HUES48 (cell line): ENCODE data around the gene TEAD1.
A peak's percentile ranks its signal among the peaks of the same experiment; 100 is the strongest.

Source experiments
- H3K27ac ChIP-seq: one replicate; pipeline ENCODE4 v1.7.0; 2013; ENCODE audit warnings: low read depth, low read length, inconsistent platforms
- H3K27me3 ChIP-seq: 2 replicates; pipeline ENCODE4 v1.6.1; 2013; ENCODE audit warnings: mild to moderate bottlenecking, low read length; ENCODE audit not compliant: control insufficient read depth, insufficient read depth
- H3K36me3 ChIP-seq: 2 replicates; pipeline ENCODE4 v1.6.1; 2013; ENCODE audit warnings: low read length; ENCODE audit not compliant: control insufficient read depth, insufficient read depth
- H3K4me1 ChIP-seq: 2 replicates; pipeline ENCODE4 v1.6.1; 2013; ENCODE audit warnings: mild to moderate bottlenecking, low read length; ENCODE audit not compliant: control insufficient read depth, insufficient read depth
- H3K4me3 ChIP-seq: 2 replicates; pipeline ENCODE4 v1.5.1; 2013; ENCODE audit warnings: mild to moderate bottlenecking, low read depth, low read length
- H3K9ac ChIP-seq: 2 replicates; pipeline ENCODE4 v1.6.1; 2013; ENCODE audit warnings: mild to moderate bottlenecking, low read depth, low read length, moderate library complexity
- H3K9me3 ChIP-seq: 2 replicates; pipeline ENCODE4 v1.6.1; 2013; ENCODE audit warnings: low read length; ENCODE audit not compliant: control insufficient read depth, insufficient read depth

TEAD1 gene

DNA sequence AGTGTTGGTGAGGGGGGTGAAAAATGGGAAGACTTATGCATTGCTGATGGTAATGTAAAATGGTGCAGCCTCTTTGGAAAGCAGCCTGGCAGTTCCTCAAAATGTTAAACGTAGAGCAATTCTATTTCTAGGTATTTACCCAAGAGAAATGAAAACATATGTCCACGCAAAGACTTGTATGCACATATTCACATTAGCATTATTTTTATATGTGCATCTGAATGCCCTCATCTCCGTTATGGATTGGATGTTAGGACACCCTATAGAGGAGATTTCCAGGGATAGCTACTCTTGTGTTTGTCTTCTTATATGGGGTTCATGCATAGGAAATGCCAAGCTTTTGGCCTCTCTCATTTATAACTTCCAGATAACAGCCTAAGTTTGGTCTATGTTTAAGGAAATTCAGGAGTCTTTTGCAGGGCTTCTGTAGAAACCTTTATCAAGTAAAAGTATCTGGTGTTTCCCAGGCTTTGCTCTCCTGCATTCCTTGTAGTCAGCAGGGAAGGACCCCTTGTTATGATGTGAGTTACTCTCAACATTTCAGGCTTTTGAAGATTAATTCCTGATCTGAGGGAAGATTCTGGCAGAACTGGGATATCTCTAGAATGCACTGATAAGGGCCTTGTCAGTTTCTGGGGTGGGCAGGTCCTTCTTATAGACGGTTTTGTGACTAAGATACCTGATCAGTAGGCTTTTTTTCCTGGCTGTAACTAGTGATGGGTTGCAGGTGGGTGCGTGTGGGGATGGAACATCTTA lies 116.8 kb downstream of the TEAD1 start:
- Histone ChIP-seq H3K27me3 (no peaks in the 10 kb centered on the region), H3K36me3 (peaks cover 8% of the 10 kb centered on the region; the same call in 1 of the 2 replicates), H3K9me3 (no peaks in the 10 kb centered on the region), H3K9ac (no peak overlapping the region), H3K4me1 (peaks cover 38% of the 10 kb centered on the region), H3K4me3 (no peak overlapping the region), H3K27ac (no peak overlapping the region)

DNA sequence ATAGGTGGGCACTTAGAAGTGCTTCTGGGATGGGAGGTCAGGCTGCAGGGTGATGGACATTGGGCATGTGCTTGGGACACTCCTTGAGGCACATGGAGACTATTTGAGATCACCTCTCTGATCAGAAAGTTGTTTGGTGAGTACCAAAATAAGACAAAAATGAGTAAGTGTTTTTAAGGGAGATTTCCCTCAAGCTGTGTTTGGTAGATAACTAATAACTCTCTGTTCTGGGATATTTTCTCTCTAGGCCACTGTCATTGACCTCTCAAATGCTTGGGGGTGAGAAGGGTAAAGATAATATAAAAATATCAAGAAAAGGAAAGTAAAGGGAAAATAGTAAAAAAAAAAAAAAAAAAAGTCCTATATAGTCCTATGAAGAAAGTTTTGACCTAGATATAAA lies 117.8 kb downstream of the TEAD1 start:
- Histone ChIP-seq H3K4me3 (no peak overlapping the region), H3K9me3 (no peaks in the 10 kb centered on the region), H3K27me3 (no peaks in the 10 kb centered on the region), H3K4me1 (peaks cover 32% of the 10 kb centered on the region), H3K27ac (no peak overlapping the region), H3K9ac (no peak overlapping the region), H3K36me3 (peaks cover 8% of the 10 kb centered on the region; the same call in 1 of the 2 replicates)

DNA sequence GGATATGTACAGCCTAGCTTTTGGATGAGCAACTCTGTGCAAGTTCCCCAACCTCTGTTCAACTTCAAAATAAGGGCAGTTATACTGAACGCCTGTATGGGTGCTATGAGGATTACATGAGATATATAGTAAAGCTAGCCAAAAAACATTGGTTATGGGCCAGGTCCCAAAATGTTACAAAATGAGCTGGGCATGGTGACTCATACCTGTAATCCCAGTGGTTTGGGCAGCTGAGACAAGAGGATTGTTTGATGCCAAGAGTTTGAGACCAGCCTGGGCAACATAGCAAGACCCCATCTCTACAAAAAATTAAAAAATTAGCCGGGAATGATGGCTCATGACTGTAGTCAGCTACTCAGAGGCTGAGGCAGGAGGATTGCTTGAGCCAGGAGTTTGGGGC lies 118.4 kb downstream of the TEAD1 start:
- Histone ChIP-seq H3K9me3 (no peaks in the 10 kb centered on the region), H3K27ac (no peak overlapping the region), H3K4me3 (no peak overlapping the region), H3K9ac (no peak overlapping the region), H3K27me3 (no peaks in the 10 kb centered on the region), H3K4me1 (peaks cover 31% of the 10 kb centered on the region), H3K36me3 (peaks cover 8% of the 10 kb centered on the region; the same call in 1 of the 2 replicates)

DNA sequence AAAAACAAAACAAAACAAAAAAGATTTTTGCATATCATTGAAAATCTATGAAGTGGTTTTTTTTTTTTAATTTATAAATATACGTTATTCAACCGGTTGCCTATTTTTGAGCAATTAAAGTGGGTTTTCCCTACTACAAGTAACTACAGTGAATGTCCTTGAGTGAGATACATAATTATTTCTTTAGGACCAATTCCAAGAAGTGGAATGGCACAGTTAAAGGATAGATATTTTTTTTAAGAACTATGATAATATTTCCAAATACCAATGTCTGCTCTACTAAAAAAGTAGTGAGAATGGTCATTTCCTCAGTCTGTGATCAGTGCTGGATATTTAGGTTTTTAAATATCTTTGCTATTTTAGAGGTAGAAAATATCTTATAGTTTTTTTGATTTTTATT lies 118.8 kb downstream of the TEAD1 start:
- H3K4me1 ChIP-seq, result peaks cover 32% of the 10 kb centered on the region
- H3K36me3 ChIP-seq, result peaks cover 8% of the 10 kb centered on the region; the same call in 1 of the 2 replicates
- no peak overlapping the region for H3K9ac ChIP-seq
- H3K27me3 ChIP-seq, result no peaks in the 10 kb centered on the region
- H3K9me3 ChIP-seq, result no peaks in the 10 kb centered on the region
- H3K4me3 ChIP-seq, result no peak overlapping the region
- no peak overlapping the region for H3K27ac ChIP-seq

DNA sequence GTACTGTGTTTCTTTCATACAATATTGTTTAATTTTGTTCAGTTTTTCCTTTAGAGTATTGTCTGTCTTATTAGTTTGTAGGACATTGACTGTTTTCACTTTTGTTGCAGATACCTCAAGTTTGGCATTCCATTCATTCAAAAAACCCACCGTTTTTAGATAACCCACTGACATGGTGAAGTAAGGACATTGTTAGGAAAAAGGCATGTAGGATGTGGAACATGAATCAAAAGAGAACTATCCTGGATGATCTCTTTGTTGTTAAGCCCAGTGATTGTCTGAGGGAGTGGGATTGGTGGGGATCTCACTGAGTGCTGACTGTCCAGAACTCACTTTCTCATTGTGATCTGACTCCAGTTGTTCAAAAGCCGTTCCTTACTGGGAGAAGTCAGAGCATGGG lies 119.3 kb downstream of the TEAD1 start:
- Histone ChIP-seq H3K27me3 (no peaks in the 10 kb centered on the region), H3K36me3 (peaks cover 8% of the 10 kb centered on the region; the same call in 1 of the 2 replicates), H3K4me3 (no peak overlapping the region), H3K9me3 (no peaks in the 10 kb centered on the region), H3K27ac (peak overlapping the region; percentile 56), H3K9ac (no peak overlapping the region), H3K4me1 (peaks cover 36% of the 10 kb centered on the region)

DNA sequence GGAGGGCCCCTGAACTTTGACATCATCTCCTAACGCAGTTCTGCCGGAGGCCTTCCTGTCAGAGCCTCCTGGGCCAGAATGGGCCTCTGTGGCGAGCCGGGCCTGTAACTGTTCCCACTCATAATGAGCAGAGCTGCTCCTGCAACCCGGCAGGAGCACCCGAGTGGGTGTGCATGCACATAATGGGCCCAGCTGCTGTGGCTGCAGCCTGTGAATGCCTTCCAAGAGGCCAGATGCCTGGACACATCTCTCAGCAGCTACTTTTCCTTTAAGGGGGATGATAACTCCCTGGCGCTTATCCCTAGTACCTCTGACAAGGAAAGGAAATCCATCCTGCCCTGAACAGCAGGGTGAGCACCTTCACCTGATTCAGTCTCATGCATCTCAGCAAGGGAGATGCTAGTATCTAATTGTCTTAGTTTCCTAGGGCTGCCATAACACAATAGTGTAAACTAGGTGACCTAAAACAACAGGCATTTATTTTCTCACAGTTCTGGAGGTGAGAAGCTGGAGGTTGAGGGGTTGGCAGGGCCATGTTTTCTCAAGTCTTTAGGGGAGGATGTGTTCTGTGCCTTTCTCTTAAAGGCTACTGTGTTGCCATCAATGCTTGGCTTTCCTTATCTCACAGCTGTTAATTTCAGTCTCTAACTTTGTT lies 120.5 kb downstream of the TEAD1 start:
- H3K9me3 ChIP-seq, result no peaks in the 10 kb centered on the region
- no peaks in the 10 kb centered on the region for H3K27me3 ChIP-seq
- H3K36me3 ChIP-seq, result peaks cover 8% of the 10 kb centered on the region; the same call in 1 of the 2 replicates
- H3K9ac ChIP-seq, result no peak overlapping the region
- peak overlapping the region; percentile 43 for H3K27ac ChIP-seq
- H3K4me3 ChIP-seq, result no peak overlapping the region
- H3K4me1 ChIP-seq, result peaks cover 43% of the 10 kb centered on the region

DNA sequence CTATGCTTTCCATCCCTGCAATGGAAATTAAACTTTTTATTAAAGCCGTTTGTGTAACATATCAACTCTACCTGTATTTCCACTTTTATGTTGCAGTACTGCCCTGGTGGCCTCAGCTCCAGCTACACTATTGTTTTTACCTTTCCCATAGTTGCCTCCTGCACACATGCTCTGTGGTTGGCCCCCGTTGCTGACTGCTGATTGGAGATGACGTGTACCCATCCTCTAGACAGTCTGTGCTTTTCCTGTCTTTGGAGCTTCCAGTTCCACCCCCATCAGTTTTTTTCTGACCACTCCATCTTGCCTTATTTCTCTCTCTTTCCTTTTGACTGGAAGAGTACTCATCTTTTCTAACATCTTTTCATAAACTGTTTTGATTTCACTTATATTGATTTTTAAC lies 123.8 kb downstream of the TEAD1 start:
- no peaks in the 10 kb centered on the region for H3K27me3 ChIP-seq
- no peak overlapping the region for H3K9ac ChIP-seq
- no peak overlapping the region for H3K4me3 ChIP-seq
- peaks cover 62% of the 10 kb centered on the region for H3K4me1 ChIP-seq
- H3K9me3 ChIP-seq, result no peaks in the 10 kb centered on the region
- peaks cover 8% of the 10 kb centered on the region; the same call in 1 of the 2 replicates for H3K36me3 ChIP-seq
- H3K27ac ChIP-seq, result no peak overlapping the region

DNA sequence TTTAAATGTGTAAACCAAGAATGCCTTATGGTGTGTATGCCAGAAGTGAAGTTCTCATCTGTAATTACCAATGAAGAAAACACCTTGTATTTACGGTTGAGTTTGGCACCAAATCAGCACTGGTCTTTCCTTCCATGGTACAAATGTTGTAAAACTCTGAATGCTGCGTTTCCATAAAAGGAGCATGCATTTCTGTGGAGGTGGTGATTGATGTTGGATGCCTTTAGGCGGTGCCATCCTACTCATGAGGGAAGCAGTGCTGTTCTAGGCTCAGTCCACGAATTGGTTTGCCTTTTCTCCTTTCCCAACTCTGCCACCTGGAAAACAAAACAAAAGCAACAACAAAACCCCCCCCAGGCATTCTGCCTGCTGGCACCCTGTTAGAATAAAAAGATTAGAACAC lies 124.4 kb downstream of the TEAD1 start:
- Histone ChIP-seq H3K4me3 (no peak overlapping the region), H3K9ac (no peak overlapping the region), H3K36me3 (peaks cover 8% of the 10 kb centered on the region; the same call in 1 of the 2 replicates), H3K27me3 (no peaks in the 10 kb centered on the region), H3K4me1 (peaks cover 63% of the 10 kb centered on the region), H3K27ac (no peak overlapping the region), H3K9me3 (no peaks in the 10 kb centered on the region)

DNA sequence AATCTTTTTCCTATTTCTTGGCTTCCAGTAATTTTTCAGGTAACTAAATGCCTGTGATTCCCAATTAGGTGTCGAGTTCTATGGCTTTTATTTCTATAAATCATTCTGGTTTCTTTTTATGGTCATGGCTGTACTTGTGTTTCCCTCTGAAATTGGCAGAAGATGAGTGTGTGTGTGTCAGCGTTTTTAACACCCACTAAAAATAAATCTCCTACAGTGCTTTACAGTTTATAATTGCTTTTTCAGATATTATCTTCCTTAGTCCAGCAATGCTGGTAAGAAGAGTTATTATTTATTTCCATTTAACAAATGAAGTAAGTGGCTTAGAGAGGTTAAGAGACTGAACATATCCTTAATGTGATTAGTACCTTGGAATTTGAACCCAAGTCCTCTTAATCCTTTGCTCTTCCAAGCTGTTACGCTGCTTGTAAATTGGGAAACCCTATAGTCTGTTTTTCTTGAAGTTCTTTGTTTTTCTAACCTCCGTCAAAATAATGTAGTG lies 125.2 kb downstream of the TEAD1 start:
- peaks cover 64% of the 10 kb centered on the region for H3K4me1 ChIP-seq
- H3K9me3 ChIP-seq, result no peaks in the 10 kb centered on the region
- H3K4me3 ChIP-seq, result no peak overlapping the region
- peaks cover 8% of the 10 kb centered on the region; the same call in 1 of the 2 replicates for H3K36me3 ChIP-seq
- H3K9ac ChIP-seq, result no peak overlapping the region
- no peaks in the 10 kb centered on the region for H3K27me3 ChIP-seq
- H3K27ac ChIP-seq, result peak overlapping the region; percentile 66

DNA sequence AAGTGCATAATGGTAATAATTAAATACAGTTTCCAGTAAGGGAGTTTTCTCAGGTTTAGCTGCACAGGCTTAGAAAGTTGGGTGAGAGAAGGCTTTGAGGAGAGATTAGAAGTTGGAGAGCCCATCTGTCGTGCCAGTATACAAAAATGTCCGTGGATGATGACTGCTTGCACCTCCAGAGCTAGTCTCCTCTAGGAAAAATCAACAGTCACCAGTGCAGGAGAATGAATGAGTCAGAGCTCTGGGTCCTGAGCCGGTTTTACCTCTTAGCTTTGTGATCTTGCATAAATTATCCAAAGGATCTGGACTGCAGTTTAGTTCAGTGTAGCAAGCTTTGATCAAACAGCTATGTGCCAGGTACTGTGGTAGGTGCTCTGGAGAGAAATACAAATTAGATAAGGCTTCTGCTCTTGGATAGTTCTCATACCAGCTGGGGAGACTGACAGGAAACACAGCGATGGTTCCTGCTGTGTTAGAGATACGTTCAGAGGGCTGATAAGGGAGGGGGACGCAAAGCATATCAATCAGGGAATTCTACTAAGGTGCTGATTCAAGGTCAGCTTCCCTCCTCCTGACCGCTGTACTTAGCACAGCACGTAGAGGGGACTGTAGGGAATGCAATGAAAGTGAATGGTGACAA lies 125.9 kb downstream of the TEAD1 start:
- H3K27ac ChIP-seq, result peak overlapping the region; percentile 66
- H3K36me3 ChIP-seq, result peaks cover 6% of the 10 kb centered on the region; the same call in 1 of the 2 replicates
- H3K9ac ChIP-seq, result no peak overlapping the region
- no peaks in the 10 kb centered on the region for H3K27me3 ChIP-seq
- H3K9me3 ChIP-seq, result no peaks in the 10 kb centered on the region
- peaks cover 64% of the 10 kb centered on the region for H3K4me1 ChIP-seq
- H3K4me3 ChIP-seq, result no peak overlapping the region

DNA sequence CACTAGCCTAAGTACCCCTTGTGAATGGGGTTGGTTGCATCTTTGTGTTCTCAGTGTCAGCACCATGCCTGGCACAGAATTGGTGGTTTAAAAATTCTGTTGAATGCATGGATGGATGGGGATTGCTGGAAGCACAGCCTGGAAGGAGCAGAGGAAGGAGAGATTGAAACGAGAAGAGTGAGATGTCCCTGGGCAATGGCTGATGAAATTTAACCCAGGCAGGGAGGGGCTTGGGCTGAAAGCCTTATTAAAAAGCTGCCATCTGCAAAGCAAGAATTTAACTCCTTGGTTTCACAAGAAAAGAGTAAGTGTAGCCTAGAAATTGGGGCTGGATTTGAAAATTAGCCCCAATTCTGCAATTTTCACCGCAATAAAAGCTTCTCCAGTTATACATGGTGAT lies 126.7 kb downstream of the TEAD1 start:
- no peak overlapping the region for H3K9ac ChIP-seq
- no peaks in the 10 kb centered on the region for H3K36me3 ChIP-seq
- H3K27me3 ChIP-seq, result no peaks in the 10 kb centered on the region
- H3K27ac ChIP-seq, result peak overlapping the region; percentile 66
- H3K4me3 ChIP-seq, result no peak overlapping the region
- no peaks in the 10 kb centered on the region for H3K9me3 ChIP-seq
- H3K4me1 ChIP-seq, result peaks cover 64% of the 10 kb centered on the region
